Effector memory CD8-positive, alpha-beta T cell (primary cell): Measurements from ENCODE around the gene MSTO1.
"Not testable (repeated sequence)": the region's sequence is repeated elsewhere in the genome, so short reads cannot be mapped to it uniquely, and the experiment has no call there.

Experiments used
- ATAC-seq: fragments of 150-1000 bp; cut with Tn5 transposase; replicated peaks from 2 replicates; pipeline ENCODE4 v1.10.0; 2021; ENCODE audit warnings: mild to moderate bottlenecking, moderate library complexity
- DNase-seq, 3 experiments: peaks; one replicate each; pipeline ENCODE4 v3.0.0; 2021
- H3K27ac Mint-ChIP-seq, 2 donors: one replicate each; pipeline ENCODE4 v1.8.0; 2022; ENCODE audit warnings: mild to moderate bottlenecking in 2 of 2, mixed read lengths in 2 of 2, moderate library complexity in 2 of 2
- H3K27me3 Mint-ChIP-seq, 2 donors: one replicate each; pipeline ENCODE4 v1.8.0; 2022; ENCODE audit warnings: mixed read lengths in 2 of 2
- H3K36me3 Mint-ChIP-seq: one replicate; pipeline ENCODE4 v1.8.0; 2022; ENCODE audit warnings: mild to moderate bottlenecking, moderate library complexity, mixed read lengths; ENCODE audit not compliant: insufficient read depth
- H3K4me1 Mint-ChIP-seq, 2 donors: one replicate each; pipeline ENCODE4 v1.8.0; 2022; ENCODE audit warnings: low read depth in 2 of 2, mixed read lengths in 2 of 2
- H3K4me3 Mint-ChIP-seq, 2 donors: one replicate each; pipeline ENCODE4 v1.8.0; 2022; ENCODE audit warnings: mild to moderate bottlenecking in 2 of 2, mixed read lengths in 2 of 2, moderate library complexity in 2 of 2
- H3K9me3 Mint-ChIP-seq, 2 donors: one replicate each; pipeline ENCODE4 v1.8.0; 2022; ENCODE audit warnings: mixed read lengths in 2 of 2

MSTO1 gene

GRCh38 chr1:155595877-155596474 is 14.0 kb upstream of the MSTO1 start:
- H3K4me3 Mint-ChIP-seq, H3K27me3 Mint-ChIP-seq, H3K27ac Mint-ChIP-seq, H3K4me1 Mint-ChIP-seq, H3K36me3 Mint-ChIP-seq, DNase-seq, H3K9me3 Mint-ChIP-seq, ATAC-seq: not testable (repeated sequence)

DNA sequence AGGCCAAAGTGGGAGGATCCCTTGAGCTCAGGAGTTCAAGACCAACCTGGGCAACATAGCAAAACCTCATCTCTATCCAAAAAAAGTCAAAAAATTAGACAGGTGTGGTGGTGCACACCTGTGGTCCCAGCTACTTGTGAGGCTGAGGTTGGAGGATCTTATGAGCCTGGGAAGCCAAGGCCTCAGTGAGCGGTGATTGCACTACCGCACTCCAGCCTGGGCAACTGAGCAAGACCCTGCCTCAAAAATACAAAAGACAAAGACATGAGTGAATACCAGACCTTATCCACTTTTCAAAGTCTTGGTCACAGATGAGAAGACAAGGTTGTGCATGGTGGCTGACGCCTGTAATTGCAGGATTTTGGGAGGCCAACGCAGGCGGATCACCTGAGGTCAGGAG is 13.2 kb upstream of the MSTO1 start:
- Mint-ChIP-seq H3K27me3 (no peaks in the 10 kb centered on the region), H3K9me3 (no peaks in the 10 kb centered on the region), H3K4me3 (no peak overlapping the region), H3K36me3 (no peaks in the 10 kb centered on the region), H3K4me1 (peaks cover 0 to 2% of the 10 kb centered on the region in 2 donors), H3K27ac (no peak overlapping the region)
- no peak for ATAC-seq
- DNase-seq: no peak

GRCh38 chr1:155598842-155599331 is 11.1 kb upstream of the MSTO1 start:
- Mint-ChIP-seq H3K4me1 (peaks cover 0 to 4% of the 10 kb centered on the region in 2 donors), H3K9me3 (no peaks in the 10 kb centered on the region), H3K36me3 (no peaks in the 10 kb centered on the region), H3K27me3 (no peaks in the 10 kb centered on the region), H3K27ac (no peak overlapping the region), H3K4me3 (peak overlapping the region; percentile 27 to 44)
- no peak for ATAC-seq
- DNase-seq: no peak

DNA sequence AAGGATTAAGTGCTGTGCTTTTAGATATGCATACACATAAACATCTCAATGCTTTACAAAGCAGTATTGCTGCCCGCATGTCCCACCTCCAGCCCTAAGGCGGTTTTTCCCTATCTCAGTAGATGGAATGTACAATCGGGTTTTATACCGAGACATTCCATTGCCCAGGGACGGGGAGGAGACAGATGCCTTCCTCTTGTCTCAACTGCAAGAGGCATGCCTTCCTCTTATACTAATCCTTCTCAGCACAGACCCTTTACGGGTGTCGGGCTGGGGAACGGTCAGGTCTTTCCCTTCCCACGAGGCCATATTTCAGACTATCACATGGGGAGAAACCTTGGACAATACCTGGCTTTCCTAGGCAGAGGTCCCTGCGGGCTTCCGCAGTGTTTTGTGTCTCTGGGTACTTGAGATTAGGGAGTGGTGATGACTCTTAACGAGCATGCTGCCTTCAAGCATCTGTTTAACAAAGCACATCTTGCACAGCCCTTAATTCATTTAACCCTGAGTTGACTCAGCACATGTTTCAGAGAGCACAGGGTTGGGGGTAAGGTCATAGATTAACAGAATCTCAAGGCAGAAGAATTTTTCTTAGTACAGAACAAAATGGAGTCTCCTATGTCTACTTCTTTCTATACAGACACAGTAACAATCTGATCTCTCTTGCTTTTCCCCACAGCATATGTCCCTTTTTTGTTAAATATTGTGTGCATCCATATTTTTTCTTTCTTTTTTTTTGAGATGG is 10.0 kb upstream of the MSTO1 start:
- not testable (repeated sequence) for H3K4me1 Mint-ChIP-seq, H3K36me3 Mint-ChIP-seq, DNase-seq, H3K9me3 Mint-ChIP-seq, H3K4me3 Mint-ChIP-seq, ATAC-seq, H3K27ac Mint-ChIP-seq, H3K27me3 Mint-ChIP-seq

DNA sequence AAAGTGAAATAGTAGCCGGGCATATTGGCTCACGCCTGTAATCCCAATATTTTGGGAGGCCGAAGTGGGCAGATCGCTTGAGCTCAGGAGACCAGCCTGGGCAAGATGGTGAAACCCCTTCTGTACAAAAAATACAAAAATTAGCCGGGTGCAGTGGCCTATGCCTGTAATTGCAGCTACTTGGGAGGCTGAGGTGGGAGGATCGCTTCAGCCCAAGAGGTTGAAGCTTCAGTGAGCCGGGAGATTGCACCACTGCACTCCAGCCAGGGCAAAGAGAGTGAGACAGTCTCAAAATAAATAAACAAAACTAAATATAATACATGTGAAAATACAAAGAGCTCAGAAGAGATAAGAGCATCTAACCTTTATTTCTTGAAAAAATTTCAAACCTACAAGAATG is 2.3 kb upstream of the MSTO1 start:
- H3K36me3 Mint-ChIP-seq: peaks cover 4% of the 10 kb centered on the region
- peaks cover 6% of the 10 kb centered on the region in 2 donors for H3K4me1 Mint-ChIP-seq
- no peak overlapping the region for H3K4me3 Mint-ChIP-seq
- H3K27ac Mint-ChIP-seq: no peak overlapping the region
- DNase-seq (no peak), ATAC-seq (no peak)
- H3K9me3 Mint-ChIP-seq: no peaks in the 10 kb centered on the region
- H3K27me3 Mint-ChIP-seq: no peaks in the 10 kb centered on the region

DNA sequence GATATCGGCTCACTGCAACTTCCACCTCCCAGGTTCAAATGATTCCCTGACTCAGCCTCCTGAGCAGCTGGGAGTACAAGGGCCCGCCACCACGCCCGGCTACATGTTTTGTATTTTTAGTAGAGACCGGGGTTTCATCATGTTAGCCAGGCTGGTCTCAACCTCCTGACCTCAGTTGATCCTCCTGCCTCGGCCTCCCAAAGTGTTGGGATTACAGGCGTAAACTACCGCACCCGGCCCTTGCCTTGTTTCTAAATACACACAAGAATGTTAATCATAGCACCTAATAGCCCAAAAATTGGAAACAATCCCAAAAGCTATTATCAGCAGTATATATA is 1.2 kb upstream of the MSTO1 start:
- peaks cover 6% of the 10 kb centered on the region in 2 donors for H3K4me1 Mint-ChIP-seq
- no peaks in the 10 kb centered on the region for H3K27me3 Mint-ChIP-seq
- DNase-seq (no peak), ATAC-seq (no peak)
- no peaks in the 10 kb centered on the region for H3K9me3 Mint-ChIP-seq
- peaks cover 4% of the 10 kb centered on the region for H3K36me3 Mint-ChIP-seq
- H3K27ac Mint-ChIP-seq: no peak overlapping the region
- no peak overlapping the region for H3K4me3 Mint-ChIP-seq

DNA sequence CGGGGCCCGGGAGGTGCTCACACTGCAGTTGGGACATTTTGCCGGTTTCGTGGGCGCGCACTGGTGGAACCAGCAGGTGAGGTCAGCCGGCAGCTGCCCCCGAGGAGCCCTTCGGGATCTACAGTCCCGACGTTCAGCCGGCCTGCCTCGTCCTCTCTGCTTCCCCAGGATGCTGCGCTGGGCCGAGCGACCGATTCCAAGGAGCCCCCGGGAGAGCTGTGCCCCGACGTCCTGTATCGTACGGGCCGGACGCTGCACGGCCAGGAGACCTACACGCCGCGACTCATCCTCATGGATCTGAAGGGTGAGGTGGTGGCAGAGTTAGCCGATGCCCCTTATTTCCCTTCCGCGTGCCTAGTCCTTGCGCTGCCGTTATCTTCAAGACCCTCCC is 234 bp downstream of the MSTO1 start:
- H3K27ac Mint-ChIP-seq: peak overlapping the region; percentile 92 to 98

GRCh38 chr1:155613226-155613625 is 3.2 kb downstream of the MSTO1 start:
- not testable (repeated sequence) for H3K9me3 Mint-ChIP-seq, H3K4me3 Mint-ChIP-seq, H3K27me3 Mint-ChIP-seq, H3K27ac Mint-ChIP-seq, ATAC-seq, DNase-seq, H3K36me3 Mint-ChIP-seq, H3K4me1 Mint-ChIP-seq

More for the DNA sequence above, 234 bp downstream of the MSTO1 start:
- H3K9me3 Mint-ChIP-seq, H3K36me3 Mint-ChIP-seq, H3K27me3 Mint-ChIP-seq, DNase-seq, H3K4me1 Mint-ChIP-seq: not testable (repeated sequence)
- ATAC-seq: peak; percentile 10
- H3K4me3 Mint-ChIP-seq: peak overlapping the region; percentile 96 to 99

- H3K36me3 Mint-ChIP-seq: peaks cover 9% of the 10 kb centered on the region
- no peaks in the 10 kb centered on the region for H3K4me1 Mint-ChIP-seq
- no peak overlapping the region for H3K27ac Mint-ChIP-seq
- DNase-seq: no peak
- H3K9me3 Mint-ChIP-seq: no peaks in the 10 kb centered on the region
- no peak overlapping the region for H3K4me3 Mint-ChIP-seq
- no peak for ATAC-seq
- no peaks in the 10 kb centered on the region for H3K27me3 Mint-ChIP-seq
Measured at GRCh38 chr1:155622191-155622590, 12.2 kb downstream of the MSTO1 start.

GRCh38 chr1:155623357-155623756 is 13.3 kb downstream of the MSTO1 start:
- DNase-seq (no peak), ATAC-seq (no peak)
- no peaks in the 10 kb centered on the region for H3K4me1 Mint-ChIP-seq
- H3K27ac Mint-ChIP-seq: no peak overlapping the region
- H3K27me3 Mint-ChIP-seq: no peaks in the 10 kb centered on the region
- H3K9me3 Mint-ChIP-seq: no peaks in the 10 kb centered on the region
- H3K4me3 Mint-ChIP-seq: no peak overlapping the region
- H3K36me3 Mint-ChIP-seq: peaks cover 9% of the 10 kb centered on the region

DNA sequence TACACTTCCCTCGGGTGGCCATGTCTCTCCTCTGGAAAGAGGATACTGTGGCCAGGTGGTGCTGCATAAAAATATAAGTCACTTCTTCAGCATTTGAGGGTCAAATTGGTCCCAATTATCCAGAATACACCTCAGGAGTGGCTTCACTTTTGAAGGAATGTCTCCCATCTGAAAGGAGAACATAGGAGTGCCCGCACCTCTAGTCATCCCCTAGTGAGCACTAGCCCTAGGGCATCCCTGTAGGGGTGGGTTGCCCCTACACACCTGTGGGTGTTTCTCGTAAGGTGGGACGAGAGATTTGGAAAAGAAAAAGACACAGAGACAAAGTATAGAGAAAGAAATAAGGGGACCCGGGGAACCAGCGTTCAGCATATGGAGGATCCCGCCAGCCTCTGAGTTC is 16.4 kb downstream of the MSTO1 start:
- not testable (repeated sequence) for H3K4me1 Mint-ChIP-seq, ATAC-seq, H3K36me3 Mint-ChIP-seq, H3K9me3 Mint-ChIP-seq, DNase-seq, H3K27me3 Mint-ChIP-seq, H3K4me3 Mint-ChIP-seq, H3K27ac Mint-ChIP-seq

DNA sequence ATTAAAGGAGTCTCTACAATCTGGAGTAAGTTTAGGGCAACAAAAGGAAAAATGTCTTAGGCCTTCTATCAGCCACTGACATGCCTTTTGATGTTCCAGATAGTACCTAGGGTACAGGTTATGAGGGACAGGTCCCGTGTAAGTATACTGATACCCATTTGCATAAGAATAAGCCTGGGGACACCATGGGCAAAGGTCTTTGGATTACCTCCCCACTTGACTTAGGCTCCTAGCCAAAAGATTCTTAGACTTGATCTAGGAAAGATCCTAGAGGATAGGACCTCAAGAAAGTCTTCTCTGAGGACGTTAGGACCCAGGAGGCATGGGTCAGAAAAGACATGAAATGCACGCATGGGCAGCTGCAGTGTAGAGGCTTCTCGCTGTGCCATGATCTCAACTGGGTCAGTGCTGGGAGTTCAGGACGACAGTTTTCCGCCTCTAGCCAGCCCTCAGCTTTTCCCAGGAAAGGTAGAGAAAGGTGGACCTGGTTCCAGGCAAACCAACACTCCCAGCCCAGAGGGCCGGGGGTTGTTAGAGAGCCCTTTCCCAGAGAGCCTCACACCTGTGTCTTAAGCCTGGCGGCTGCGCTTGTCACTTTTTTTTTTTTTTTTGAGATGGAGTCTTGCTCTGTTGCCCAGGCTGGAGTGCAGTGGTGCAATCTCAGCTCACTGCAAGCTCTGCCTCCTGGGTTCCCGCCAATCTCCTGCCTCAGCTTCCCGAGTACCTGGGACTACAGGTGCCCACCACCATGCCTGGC is 26.6 kb downstream of the MSTO1 start:
- DNase-seq: no peak
- peak overlapping the region; percentile 93 to 95 for H3K4me3 Mint-ChIP-seq
- H3K4me1 Mint-ChIP-seq: peaks cover 10 to 11% of the 10 kb centered on the region in 2 donors
- H3K9me3 Mint-ChIP-seq: peaks cover 0 to under 1% of the 10 kb centered on the region in 2 donors
- H3K27me3 Mint-ChIP-seq: no peaks in the 10 kb centered on the region
- peak; percentile 8 for ATAC-seq
- H3K27ac Mint-ChIP-seq: peak overlapping the region; percentile 94 to 96
- peaks cover 11% of the 10 kb centered on the region for H3K36me3 Mint-ChIP-seq

DNA sequence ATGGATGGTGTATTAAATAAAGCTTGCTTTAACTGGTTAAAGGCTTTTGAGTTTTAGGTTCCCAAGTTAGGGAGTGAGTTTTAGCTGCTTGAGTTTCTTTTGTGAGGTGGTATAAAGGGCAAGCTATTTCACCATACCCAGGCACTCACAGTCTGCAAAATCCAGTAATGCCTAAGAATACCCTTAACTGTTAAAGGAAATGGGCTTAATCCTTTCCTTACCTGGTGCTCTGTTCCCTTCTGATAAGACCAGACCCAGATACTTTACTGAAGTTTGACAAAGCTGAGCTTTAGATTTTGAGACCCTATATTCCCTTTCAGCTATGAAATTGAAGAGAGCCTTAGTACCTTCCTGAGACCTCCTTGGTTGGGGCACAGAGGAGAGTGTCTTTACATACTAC is 30.3 kb downstream of the MSTO1 start:
- ATAC-seq (no peak), DNase-seq (no peak)
- Mint-ChIP-seq H3K9me3 (peaks cover 4 to 10% of the 10 kb centered on the region in 2 donors), H3K36me3 (peaks cover 11% of the 10 kb centered on the region), H3K4me3 (no peak overlapping the region), H3K4me1 (peaks cover 10 to 11% of the 10 kb centered on the region in 2 donors), H3K27me3 (no peaks in the 10 kb centered on the region), H3K27ac (no peak overlapping the region)
